Retina (tissue), 1 donor: Measurements from ENCODE around the gene HNRNPH3.
A peak's percentile ranks its signal among the peaks of the same experiment; 100 is the strongest.

Experiments used
- DNase-seq: peaks from one replicate; pipeline ENCODE4 v3.0.0-alpha.2; 2016

Gene HNRNPH3

DNA sequence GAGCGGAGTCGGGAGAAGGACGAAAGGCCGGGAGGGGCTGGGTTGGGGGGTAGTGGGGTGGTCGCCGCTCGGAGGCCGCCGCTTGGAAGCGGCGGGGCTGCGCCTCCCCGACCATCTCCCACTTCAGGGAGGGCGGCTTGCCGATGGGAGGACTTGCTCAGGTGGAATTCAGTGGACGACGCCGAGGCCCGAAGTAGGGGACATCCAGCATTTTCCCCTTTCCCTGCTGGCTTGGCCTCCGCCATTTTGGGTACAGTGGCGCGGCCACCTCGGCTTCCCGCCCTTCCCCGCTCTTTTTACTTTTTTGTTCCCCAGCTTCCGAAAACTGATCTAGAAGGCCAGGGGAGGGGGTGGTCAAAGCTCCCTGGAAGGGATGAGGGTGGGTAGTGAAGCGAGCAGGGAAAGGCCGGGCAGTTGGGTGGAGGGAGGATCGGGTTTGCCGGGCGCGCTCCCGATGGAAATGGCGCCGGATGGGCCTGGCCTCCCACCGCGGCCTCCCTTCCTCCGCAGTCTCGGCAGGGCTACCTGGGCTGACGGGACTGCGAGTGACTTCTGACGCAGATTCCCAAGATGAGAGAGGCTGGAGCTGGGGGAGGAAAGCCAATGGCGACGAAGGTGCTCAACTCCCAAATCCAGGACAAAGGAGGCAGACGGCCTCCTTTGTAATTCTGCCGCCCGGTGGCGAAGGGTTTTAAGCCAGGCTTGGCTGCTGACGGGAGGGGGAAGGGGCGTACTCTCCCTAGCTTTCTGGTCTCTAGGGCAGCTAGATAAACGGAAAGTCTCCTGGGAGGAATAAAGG lies 594 bp downstream of the HNRNPH3 start, which contains the start of gene PBLD:
Gene PBLD, minus strand, starts transcription at position 670 of the 799 bp plus-strand sequence. CDS start 26,084 bp downstream, outside the sequence.
- DNase-seq: peak; percentile 93

DNA sequence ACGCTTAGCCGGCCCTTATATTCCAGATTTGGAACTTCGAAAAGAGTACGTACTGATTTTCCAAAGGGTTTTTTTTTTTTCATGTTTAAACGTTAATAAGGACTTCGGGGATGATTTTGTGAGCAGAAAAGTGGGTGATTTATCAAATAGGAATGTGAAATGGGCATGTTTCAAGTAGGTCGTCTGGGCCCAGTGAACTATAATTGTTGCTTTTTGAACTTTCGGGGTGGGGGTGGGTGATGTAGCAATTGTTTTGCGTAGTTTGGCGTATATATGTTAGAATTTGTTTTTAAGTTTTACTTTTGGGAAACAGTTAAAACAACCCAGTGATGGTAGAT lies 1.2 kb downstream of the HNRNPH3 start:
- no peak for DNase-seq

DNA sequence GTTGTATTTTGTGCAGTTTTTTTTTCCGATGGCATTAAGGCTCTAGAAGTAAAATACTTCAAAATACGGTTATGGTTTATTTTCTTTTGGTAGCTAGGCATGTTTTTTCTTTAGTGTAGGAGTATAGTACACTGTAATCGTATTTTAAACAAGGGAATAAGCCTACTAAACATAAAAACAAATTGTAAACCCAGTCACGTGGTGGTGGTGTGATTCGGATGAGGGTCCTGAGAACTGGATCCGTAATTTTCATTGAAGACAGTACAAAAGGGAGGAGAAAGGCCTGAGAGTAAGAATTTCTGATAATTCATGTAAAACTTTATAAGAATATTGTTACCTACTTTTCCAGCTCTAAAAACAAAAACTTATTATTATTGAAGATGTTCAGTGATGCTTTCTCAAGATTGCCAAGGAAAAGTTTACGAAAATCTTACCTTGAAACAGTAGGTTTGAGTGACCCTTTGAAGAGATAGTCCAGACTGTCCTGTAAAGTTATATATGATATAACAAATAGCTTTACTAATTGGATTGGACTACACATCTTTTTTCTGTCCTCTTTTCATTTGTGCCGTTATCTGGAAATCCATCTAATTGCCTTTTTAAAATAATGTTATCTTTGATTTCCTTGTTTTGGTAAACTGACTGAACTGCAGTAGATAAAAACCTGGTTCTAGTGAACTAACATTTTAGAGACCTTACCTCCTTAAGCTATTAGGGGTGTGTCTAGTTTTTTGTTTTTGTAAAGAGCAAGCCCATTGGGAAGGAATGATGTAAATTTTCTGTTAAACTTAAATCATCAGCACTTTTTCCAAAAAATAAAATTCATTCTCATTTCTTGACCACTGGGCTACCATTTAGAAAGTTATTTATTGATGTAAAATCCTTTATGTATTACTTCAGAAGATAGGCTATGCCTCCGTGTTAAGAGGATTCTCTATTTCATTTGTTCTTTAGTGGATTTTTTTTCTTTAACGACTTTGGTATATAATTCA lies 1.9 kb downstream of the HNRNPH3 start:
- no peak for DNase-seq

DNA sequence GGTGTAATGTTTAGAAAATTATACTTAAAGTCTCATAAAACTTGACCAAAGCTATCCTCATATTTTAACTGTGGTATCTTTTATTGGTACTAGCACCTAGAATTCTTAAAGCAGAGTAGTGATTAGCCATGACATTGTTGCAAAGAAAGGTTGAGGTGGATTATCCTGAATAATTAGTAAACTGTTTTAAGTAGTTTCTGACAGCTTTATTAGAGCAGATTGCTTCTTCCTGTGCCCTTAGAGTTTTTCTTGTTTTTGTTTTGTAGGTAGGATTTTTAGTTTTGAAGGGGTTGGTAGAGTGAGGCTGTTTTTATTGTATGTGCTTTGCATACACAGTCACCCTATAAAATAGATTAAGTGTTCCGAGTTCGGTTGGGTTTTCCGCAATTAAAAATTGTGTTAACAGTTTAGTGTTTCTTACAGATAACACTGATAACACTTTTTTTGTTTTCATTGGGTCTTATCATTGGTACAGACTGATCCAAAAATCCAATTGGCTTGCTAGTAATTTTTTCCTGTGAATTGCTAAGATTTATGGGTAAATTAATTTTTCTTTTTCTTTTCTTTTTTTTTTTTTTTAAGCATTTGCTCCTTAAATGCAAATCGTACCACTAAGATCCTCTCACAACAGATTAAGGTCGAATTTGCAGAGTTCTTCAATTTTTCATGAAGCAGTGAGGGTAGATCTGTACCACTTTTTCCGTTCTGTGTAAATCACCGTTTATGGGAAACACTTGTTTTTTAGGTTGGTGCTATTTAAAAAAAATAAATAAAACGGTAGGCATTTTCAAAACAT lies 3.0 kb downstream of the HNRNPH3 start:
- DNase-seq: no peak

DNA sequence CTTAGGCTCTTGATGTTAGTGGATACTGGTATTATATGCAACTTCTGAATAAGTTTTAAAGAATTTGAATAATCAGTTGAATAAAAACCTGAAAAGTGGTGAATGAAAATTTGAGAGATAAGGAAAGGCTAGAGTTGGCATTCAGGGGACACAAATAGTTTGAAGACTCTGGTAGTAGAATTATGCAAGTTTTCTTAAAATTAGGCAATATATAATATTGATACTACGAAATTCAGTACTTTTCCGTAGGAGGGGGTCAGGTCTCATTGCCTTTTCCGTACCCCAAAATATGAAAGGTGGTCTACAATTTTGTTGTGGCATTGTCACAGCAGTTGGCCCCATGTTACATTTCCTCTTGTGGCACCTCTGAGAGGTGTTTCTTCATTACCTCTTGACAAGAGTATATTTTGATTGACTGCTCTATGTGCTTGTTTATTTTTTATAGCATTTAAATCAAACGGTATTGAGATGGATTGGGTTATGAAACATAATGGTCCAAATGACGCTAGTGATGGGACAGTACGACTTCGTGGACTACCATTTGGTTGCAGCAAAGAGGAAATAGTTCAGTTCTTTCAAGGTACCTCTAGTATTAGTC lies 5.0 kb downstream of the HNRNPH3 start:
- no peak for DNase-seq

DNA sequence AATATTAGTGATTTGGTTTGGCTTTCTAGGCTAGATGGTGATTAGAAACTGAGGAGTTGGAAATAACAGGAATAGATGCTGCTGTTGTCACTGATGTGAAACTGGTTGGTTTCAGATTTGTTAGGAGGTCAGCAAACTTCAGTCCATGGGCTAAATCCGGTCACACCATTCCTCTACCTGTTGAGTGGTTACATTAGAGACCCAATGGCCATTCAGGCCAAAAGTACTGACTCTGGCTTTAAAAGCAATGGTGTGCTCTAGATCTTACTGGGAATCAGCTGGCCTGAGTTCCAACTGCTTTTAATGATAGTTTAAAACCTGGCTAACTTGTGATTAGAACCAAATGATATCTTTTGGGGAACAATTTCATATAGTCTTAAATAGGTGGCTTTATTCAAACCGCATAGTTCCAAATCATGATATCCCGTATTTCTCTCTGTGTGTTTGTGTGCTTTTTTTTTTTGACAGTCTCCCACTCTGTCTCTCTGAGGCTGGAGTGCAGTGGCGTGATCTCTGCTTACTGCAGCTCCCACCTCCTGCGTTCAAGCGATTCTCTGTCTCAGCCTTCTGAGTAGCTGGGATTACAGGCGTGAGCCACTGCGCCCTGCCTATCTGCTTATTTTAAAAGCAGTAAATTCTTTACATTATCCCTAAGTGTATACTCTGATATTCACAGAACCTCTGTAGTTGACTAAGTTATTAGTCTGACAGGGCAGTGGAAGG lies 8.7 kb downstream of the HNRNPH3 start:
- no peak for DNase-seq

DNA sequence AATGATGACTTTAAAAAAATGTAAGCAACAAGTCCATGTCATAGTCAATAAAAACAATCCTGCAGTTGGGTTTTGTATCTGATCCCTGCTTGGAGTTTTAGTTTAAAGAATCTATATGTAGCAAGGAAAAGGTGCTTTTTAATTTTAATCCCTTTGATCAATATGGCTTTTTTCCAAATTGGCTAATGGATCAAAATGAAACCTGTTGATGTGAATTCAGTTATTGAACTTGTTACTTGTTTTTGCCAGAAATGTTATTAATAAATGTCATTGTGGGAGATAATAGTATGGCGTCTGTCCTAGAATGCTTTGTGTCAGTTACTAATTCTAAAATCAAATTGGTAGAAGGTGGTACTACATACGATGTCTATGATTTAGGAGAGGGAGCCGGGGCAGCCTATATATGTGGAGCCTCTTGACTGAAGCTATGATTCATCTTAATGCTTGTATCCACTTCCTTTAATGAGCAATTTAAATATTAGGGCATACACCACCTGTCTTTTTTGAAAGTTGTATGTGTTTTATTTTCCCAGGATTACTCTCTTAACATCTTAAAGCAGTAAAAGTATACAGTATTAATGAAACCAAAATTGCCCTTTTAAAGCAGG lies 11.1 kb downstream of the HNRNPH3 start:
- no peak for DNase-seq

DNA sequence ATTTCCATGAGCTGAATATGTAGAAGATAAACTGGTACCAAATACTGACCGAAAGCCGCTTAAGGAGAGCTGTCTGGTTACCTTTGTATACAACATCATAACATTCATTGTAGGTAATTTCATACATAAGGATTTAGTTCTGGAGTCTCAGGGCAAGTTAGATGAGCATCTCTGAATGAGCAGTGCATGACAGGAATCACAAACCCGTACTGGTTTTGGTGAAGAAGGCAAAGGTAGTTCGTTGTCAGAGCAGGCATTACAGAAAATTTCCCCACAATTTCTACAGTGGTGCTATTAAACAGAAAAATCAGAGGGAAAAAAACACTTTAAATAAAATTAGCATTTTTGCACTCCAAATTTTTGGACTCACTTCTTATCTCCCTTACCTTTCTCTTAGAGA lies 13.8 kb downstream of the HNRNPH3 start:
- DNase-seq: no peak

DNA sequence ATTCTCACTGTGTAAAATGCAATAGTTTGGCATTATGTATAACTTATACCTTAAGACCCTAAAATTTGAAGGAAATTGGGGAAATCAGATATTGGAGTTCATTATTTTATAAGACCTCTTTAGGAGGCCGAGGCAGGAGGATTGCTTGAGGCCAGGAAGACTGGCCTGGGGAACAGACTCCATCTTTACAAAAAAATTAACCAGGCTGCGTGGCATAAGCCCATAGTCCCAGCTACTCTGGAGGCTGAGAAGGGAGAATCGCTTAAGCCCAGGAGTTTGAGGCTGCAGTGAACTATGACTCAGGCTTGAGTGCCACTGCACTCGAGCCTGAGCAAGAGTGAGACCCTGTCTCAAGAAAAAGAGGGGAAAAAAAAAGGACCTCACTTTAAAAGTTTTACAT lies 14.9 kb downstream of the HNRNPH3 start:
- no peak for DNase-seq

DNA sequence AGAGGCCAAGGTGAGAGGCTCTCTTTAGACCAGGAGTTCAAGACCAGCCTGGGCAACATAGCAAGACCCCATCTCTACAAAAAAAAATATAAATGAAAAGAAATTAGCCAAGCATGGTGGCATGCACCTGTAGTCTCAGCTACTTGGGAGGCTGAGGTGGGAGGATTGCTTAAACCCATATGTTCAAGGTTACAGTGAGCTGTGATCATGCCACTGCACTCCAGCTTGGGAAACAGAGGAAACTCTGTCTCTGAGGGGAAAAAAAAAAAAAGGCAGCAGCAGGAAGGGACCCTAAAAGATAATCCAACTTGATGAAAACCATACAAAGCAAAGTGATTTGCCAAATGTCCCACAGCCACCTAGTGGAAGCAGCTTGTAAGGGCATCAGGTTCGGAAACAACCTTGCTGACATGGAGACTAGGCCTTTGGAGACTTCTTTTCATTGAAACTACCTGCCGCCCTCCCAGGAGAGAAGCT lies 16.4 kb downstream of the HNRNPH3 start:
- DNase-seq: peak; percentile 51

DNA sequence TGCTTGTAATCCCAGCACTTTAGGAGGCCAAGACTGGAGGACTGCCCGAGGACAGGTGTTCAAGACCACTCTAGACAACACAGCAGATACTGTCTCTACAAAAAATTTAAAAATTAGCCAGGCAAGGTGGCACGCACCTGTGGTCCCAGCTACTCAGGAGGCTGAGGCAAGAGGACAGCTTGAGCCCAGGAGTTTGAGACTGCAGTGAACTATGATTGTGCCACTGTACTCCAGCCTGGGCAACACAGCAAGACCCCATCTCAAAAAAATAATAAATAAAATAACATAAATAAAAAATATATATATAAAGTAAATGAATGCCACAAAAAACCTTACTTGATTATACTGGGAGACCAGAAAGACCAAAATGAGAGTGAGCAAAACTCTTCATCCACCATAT lies 21.7 kb downstream of the HNRNPH3 start:
- no peak for DNase-seq

DNA sequence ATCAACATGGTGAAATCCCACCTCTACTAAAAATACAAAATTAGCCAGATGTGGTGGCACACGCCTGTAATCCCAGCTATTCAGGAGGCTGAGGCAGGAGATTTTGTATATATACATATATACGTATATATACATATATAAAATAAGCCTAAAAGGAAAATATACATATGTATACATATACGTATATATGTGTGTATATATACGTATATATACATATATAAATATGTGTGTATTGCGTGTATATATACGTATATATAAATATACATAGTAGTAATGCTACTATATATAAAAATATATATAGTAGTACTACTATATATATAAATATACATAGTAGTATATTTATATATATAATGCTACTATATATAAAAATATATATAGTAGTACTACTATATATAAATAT lies 27.3 kb downstream of the HNRNPH3 start:
- DNase-seq: no peak

DNA sequence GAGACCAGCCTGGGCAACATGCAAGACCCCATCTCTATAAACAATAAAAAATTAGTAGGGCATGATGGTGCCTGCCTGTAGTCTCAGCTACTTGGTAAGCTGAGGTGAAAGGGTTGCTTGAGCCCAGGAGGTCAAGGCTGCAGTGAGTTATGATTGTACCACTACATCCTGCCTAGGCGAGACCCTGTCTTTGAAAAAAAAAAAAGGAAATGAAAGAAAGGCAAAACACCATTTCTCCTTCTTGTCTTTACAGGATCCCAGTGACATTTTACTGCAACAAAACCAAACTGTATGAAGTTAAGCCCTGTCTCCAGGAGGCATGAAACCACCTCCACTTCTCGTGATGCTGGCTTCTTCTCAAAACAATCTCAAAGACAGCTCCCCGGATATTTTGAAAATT lies 30.7 kb downstream of the HNRNPH3 start:
- no peak for DNase-seq

DNA sequence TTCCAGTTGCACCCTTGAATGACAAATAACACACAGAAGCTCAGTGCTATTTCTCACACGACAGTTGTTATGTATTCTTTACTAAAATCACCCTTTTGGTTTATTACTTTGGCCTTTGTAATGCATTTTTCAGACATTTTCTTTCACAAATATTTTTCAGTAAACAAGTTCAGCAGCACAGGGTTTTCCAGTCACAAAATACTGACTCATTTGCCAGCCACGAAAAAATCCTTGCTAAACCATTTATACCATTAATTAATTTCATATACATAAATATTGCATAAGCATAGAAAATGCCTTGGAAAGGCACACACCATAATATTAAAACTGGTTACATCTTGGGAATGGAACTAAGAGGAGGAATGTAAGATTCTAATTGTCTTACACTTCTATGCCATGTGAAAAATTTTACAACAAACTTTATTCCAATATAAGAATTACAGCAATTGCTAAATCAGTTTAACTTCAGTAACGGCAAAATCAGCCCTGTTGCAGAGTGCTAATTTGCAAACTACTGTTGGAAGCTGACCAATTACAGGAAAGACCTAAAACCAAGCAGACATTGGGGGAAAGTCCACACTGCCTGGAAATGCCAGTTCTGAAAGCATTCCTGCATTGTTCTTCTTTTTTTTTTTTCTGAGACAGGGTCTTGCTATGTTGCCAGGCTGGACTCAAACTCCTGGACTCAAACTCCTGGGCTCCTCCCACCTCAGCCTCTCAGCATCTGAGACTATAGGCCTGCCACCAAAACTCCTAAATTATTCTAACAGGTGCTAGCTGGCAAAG lies 32.4 kb downstream of the HNRNPH3 start:
- DNase-seq: no peak

DNA sequence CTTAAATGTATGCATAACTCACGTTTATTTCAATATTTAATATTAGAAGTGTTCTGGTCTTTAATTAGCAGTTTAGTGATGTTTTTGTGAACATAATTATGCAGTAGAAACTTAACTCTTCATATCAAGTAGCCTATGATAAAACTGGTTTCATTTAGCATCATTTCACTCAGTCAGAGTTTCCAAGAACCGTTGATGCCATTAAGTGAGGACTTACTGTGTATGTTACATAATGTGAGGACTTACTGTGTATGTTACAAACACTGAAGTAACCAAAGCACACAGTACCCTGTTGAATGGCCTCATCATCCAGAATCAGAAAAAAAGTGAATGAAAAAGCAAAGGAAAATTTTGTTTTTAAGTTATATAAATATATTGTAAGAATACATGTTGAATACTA lies 33.7 kb downstream of the HNRNPH3 start:
- no peak for DNase-seq

DNA sequence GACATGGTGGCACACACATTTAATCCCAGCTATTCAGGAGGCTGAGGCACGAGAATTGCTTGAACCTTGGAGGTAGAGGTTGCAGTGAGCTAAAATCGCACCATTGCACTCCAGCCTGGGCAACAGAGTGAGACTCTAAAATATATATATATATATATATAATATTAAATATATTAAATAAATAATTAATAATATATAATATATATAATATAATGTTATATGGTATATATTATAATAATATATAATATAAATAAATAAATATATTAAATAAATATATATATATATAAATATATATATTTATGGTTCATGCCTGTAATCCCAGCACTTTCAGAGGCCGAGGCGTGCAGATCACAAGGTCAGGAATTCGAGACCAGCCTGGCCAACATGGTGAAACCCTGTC lies 34.7 kb downstream of the HNRNPH3 start:
- no peak for DNase-seq

DNA sequence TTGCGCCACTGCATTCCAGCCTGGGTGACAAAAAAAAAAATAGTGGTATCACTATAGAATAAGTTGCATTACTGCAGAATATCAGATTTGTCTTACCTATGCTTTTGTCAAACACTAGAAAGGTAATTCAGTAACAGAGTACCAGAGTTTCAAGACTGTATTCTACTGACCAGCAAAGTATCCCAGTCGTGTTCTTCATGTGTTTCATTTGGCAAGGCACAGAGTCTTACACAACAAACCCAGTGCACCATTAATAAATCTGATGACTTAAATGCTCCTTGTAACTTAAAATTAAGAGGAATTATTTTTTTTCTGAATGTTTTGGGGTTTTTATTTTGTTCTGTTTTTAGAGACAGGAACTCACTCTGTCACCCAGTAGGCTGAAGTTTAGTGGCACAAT lies 35.3 kb downstream of the HNRNPH3 start:
- DNase-seq: no peak

DNA sequence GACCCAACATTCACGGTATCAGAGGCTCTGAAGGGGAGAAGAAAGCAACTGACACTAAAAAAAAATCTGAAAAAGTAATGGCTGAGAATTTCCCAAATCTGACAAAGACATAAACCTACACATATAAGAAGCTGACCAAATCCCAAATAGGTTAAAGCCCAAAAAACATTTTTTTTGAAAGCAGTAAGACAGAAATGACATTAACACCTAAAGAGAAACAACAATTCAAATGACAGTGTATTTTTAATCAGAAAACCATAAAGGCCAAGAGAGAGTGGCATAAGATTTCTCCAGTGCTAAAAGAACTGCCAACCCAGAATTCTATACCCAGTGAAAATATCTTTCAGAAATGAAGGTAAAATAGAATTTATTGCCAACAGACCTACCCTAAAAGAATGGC lies 39.7 kb downstream of the HNRNPH3 start:
- no peak for DNase-seq

DNA sequence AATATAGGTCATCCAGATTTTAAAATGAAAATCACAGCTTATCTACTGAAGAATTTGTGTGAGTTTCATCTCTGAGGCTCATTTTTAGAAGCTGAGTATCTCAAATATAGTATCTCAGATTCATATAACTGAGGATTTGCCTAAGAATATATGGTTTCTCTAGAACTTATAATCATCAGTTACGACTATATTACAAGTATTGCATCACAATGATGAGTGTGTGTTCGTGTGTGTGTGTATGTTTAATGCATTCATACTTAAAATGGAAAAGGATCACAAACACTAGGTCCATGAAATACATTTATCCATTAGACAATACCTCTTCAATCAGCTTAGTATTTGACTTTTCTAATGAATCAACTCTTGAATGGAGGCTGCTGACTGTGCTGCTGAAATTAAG lies 53.9 kb downstream of the HNRNPH3 start:
- no peak for DNase-seq
